Measurements from ENCODE around the gene NRCAM.

DNA sequence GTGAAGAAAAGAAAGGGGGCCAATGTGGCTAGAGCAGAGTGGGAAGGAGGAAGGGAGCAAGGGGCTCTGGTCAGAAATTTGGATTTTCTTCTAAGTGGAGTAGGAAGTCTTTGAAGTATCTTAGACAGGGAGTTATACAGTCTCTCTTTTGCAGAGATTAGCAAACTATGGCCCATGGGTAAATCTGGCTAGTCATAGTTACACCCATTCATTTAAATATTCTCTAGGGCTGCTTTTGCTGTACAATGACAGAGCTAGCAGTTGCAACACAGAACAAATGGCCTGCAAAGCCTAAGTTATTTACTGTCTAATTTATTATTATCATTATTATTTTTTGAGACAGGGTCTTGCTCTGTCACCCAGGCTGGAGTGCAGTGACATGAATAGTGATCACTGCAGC lies 315.6 kb downstream of the NRCAM start:
- no peak for TF ChIP-seq CTCF (IDR thresholded peaks at IDR 0.05)
- TF ChIP-seq EZH2 (IDR thresholded peaks at IDR 0.05; ENCODE audit: borderline replicate concordance, insufficient read depth, low read depth, low read length, poor library complexity, severe bottlenecking), result no peak

Data from B cell (primary cell).